ENCODE data around the gene TMC3.
A peak's percentile ranks its signal among the peaks of the same experiment; 100 is the strongest.

TMC3 gene

DNA sequence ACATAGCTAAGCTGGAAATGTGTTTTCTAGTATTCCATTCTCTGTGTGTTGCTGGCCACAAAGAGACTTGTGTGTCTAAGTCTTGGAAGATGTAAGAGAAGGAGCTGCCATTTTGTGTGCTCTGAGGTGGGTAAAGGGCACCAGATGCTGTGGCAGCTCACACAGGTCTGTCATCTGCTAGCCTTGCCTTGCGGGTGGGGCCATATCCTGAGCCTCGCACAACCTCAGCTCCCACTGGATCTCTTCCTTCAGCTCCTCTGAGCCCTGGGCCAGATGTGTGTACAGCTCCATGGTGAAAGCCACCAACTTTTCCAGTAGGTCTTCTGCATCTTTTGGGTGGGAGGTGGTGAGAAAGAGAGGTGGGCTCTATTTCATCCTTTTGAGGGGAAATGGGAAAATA lies 6.7 kb upstream of the TMC3 start:
- Mint-ChIP-seq H3K36me3 (ENCODE audit: low read depth) (no peaks in the 10 kb centered on the region), H3K9me3 (peaks cover 3% of the 10 kb centered on the region), H3K27ac (no peak overlapping the region), H3K4me3 (no peak overlapping the region), H3K4me1 (peaks cover 28% of the 10 kb centered on the region), H3K27me3 (ENCODE audit: low read depth) (no peaks in the 10 kb centered on the region)
- TF ChIP-seq, protein P1, sequence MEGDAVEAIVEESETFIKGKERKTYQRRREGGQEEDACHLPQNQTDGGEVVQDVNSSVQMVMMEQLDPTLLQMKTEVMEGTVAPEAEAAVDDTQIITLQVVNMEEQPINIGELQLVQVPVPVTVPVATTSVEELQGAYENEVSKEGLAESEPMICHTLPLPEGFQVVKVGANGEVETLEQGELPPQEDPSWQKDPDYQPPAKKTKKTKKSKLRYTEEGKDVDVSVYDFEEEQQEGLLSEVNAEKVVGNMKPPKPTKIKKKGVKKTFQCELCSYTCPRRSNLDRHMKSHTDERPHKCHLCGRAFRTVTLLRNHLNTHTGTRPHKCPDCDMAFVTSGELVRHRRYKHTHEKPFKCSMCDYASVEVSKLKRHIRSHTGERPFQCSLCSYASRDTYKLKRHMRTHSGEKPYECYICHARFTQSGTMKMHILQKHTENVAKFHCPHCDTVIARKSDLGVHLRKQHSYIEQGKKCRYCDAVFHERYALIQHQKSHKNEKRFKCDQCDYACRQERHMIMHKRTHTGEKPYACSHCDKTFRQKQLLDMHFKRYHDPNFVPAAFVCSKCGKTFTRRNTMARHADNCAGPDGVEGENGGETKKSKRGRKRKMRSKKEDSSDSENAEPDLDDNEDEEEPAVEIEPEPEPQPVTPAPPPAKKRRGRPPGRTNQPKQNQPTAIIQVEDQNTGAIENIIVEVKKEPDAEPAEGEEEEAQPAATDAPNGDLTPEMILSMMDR (IDR thresholded peaks at IDR 0.05; ENCODE audit: unreplicated experiment in 3 of 3), result no peak

DNA sequence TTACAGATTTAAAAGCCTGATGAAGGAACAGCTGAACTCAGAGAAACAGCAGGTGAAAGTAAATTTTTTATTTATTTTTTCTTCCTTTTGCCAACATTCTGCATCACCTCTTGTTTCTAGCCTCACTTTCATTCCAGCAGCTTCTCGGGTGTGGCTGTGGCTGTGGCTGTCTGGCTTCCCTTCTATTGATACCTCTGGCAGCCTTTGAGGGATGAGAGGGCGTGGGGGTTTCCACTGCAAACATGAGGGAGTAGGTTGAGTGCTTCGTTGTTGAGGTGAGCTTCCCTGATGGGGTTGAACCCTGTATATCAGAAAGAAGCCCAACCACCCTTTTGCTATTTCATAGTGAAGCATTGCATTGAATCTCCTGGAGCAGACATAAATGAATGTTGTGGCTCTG lies 6.2 kb upstream of the TMC3 start:
- H3K27me3 Mint-ChIP-seq (ENCODE audit: low read depth), result no peaks in the 10 kb centered on the region
- TF ChIP-seq, protein P1 (IDR thresholded peaks at IDR 0.05; ENCODE audit: unreplicated experiment in 3 of 3), result no peak
- no peaks in the 10 kb centered on the region for H3K36me3 Mint-ChIP-seq (ENCODE audit: low read depth)
- H3K27ac Mint-ChIP-seq, result no peak overlapping the region
- peaks cover 3% of the 10 kb centered on the region for H3K9me3 Mint-ChIP-seq
- H3K4me1 Mint-ChIP-seq, result peaks cover 28% of the 10 kb centered on the region
- H3K4me3 Mint-ChIP-seq, result no peak overlapping the region

DNA sequence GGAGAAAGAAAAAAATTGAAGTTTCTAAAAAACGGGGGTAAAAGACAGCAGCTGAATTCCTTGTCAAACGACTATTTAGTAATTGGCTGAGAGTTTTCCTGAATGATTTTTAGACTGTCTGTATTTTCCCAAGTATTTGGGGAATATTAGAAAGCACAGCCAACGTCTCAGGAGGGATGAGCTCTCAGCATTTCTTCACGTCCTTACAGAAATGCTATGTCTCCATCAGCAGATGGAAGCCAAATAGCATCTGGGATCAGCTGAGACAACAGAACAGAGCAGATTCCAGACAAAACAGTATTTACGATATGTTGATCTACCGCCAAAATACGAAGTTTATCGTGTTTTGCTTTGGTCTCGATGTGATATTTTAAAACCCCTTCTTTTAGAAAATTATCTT lies 5.3 kb upstream of the TMC3 start:
- Mint-ChIP-seq H3K4me1 (peaks cover 28% of the 10 kb centered on the region), H3K27me3 (ENCODE audit: low read depth) (no peaks in the 10 kb centered on the region), H3K4me3 (no peak overlapping the region), H3K36me3 (ENCODE audit: low read depth) (no peaks in the 10 kb centered on the region), H3K27ac (peak overlapping the region in 2 of 3 experiments; percentile 17 to 51), H3K9me3 (peaks cover under 1% of the 10 kb centered on the region)
- TF ChIP-seq, protein P1 (IDR thresholded peaks at IDR 0.05; ENCODE audit: unreplicated experiment in 3 of 3), result no peak

DNA sequence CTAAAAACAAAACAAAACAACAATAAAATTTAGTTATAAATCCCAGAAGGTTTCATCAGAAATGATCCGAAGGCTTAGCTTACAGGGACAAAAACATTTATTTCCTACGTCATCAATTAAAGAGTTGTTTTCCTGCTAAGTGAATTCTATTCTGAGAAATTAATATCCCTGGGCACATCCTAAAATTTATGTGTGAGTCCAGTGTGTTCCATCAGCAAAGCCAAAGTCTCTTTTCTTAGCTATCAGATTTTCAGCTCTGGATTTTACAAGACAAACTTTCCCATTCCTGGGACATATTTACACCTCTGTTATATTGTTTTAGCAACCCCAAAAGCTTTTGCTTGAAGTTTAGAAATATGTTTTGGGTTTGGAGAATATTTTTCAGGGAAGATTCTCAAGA lies 4.4 kb upstream of the TMC3 start:
- peaks cover 28% of the 10 kb centered on the region for H3K4me1 Mint-ChIP-seq
- TF ChIP-seq, protein P1 (IDR thresholded peaks at IDR 0.05; ENCODE audit: unreplicated experiment in 3 of 3), result no peak
- peak overlapping the region in 1 of 3 experiments; percentile 17 for H3K27ac Mint-ChIP-seq
- no peak overlapping the region for H3K4me3 Mint-ChIP-seq
- H3K9me3 Mint-ChIP-seq, result no peaks in the 10 kb centered on the region
- H3K27me3 Mint-ChIP-seq (ENCODE audit: low read depth), result no peaks in the 10 kb centered on the region
- no peaks in the 10 kb centered on the region for H3K36me3 Mint-ChIP-seq (ENCODE audit: low read depth)

DNA sequence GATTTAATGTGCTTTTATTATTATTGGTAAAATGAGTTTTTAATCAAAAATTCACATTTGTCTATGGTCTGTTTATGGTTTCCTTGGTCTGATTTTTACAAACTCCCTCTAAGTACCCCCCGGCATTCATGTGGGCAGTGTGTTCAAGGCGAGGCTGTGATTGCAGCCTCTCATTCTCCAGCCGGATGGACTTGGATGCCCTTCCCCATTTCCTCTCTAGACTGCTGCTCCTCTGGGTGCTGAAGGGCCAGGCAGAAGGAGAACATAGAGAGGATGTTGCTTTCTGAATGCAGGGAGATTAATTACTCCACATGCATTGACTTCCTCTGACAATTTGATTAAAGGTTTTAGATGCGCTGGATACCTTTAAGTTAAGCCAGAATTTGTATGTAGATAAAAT lies 3.9 kb upstream of the TMC3 start:
- Mint-ChIP-seq H3K4me1 (peaks cover 32% of the 10 kb centered on the region), H3K9me3 (no peaks in the 10 kb centered on the region), H3K36me3 (ENCODE audit: low read depth) (no peaks in the 10 kb centered on the region), H3K27ac (peak overlapping the region in 1 of 3 experiments; percentile 17), H3K27me3 (ENCODE audit: low read depth) (no peaks in the 10 kb centered on the region), H3K4me3 (no peak overlapping the region)
- TF ChIP-seq, protein P1 (IDR thresholded peaks at IDR 0.05; ENCODE audit: unreplicated experiment in 3 of 3), result no peak

DNA sequence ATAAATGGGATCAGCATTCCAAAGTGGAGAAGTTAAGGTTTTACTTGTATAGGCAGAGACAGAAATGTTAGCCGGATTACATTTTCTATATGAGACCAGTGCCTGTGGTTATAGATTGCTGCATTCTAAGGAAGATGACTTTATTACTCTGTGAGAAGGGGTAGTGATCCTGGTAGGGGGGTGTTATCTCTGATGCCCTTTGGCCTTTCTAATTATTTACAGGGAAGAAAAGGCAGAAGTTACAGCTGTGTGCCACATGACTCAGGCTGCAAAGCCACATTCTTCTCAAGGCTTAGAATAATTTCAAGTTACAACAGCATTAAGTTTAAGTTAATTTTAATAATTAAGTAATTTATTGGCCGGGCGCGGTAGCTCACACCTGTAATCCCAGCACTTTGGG lies 2.2 kb upstream of the TMC3 start:
- TF ChIP-seq, protein P1 (IDR thresholded peaks at IDR 0.05; ENCODE audit: unreplicated experiment in 3 of 3), result no peak
- Mint-ChIP-seq H3K9me3 (no peaks in the 10 kb centered on the region), H3K27me3 (ENCODE audit: low read depth) (no peaks in the 10 kb centered on the region), H3K36me3 (ENCODE audit: low read depth) (no peaks in the 10 kb centered on the region), H3K27ac (no peak overlapping the region), H3K4me1 (peaks cover 29% of the 10 kb centered on the region), H3K4me3 (no peak overlapping the region)

Measured in nephron (organoid).